PC-3 (cell line): ENCODE data around the gene RBM34.

Experiments used
- CTCF ChIP-seq: fragments of 300-600 bp; sonication (generic); conservative IDR thresholded peaks from 2 replicates; pipeline ENCODE4 v1.5.1; 2017; ENCODE audit warnings: antibody characterized with exemption, low read depth, mild to moderate bottlenecking, low read length
- EZH2 ChIP-seq: fragments of 300-600 bp; sonication (generic); IDR thresholded peaks from one replicate; pipeline ENCODE4 v1.6.1; 2017; ENCODE audit warnings: antibody characterized with exemption, mild to moderate bottlenecking, low read length; ENCODE audit not compliant: unreplicated experiment

DNA sequence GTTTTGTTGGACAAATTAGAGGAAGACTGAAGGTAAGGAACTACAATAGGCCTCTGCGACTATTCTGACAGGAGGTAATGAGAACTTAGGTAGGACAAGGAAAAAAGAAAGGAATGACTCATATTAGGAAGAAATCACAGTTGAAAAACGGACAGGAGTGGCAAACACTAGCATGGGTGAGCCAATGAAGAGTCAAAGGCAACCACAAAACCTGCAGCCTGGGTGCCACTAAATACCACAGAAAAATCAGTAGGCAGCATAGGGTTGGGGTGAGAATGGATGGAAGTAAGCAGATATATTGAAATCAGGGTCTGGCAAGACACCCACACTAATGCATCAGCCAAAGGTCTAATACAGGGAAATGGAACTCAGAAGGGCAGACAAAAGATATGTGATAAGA, 10.0 kb downstream of the RBM34 start:
- TF ChIP-seq EZH2, result no peak
- no peak for TF ChIP-seq CTCF
